ENCODE results near the gene ANKRD23.

Gene ANKRD23

DNA sequence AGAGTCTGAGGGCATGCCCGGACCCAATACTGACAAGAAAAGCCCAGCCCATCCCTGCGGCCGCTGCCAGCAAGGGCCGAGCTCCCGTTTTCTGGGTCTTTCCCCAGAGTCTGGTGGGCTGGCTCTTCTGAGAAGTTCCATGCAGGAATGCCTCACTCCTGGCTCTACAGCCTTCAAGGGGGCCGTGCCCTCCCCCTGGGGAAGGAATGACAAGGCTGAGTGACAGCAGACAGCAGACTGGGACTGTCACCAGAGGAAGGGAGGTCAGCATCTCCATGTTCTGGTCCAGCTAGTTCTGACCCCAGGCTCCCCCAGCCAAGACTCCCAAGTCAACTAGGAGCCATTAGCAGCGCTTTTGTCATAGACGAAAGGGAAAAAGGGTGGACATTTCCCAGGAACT, 39.1 kb upstream of the ANKRD23 start:
- peaks cover 48% of the 10 kb centered on the region for H3K4me1 Mint-ChIP-seq
- H3K36me3 Mint-ChIP-seq (ENCODE audit: low read depth): no peaks in the 10 kb centered on the region
- no peaks in the 10 kb centered on the region for H3K27me3 Mint-ChIP-seq (ENCODE audit: low read depth)
- TF ChIP-seq, protein P1, sequence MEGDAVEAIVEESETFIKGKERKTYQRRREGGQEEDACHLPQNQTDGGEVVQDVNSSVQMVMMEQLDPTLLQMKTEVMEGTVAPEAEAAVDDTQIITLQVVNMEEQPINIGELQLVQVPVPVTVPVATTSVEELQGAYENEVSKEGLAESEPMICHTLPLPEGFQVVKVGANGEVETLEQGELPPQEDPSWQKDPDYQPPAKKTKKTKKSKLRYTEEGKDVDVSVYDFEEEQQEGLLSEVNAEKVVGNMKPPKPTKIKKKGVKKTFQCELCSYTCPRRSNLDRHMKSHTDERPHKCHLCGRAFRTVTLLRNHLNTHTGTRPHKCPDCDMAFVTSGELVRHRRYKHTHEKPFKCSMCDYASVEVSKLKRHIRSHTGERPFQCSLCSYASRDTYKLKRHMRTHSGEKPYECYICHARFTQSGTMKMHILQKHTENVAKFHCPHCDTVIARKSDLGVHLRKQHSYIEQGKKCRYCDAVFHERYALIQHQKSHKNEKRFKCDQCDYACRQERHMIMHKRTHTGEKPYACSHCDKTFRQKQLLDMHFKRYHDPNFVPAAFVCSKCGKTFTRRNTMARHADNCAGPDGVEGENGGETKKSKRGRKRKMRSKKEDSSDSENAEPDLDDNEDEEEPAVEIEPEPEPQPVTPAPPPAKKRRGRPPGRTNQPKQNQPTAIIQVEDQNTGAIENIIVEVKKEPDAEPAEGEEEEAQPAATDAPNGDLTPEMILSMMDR (IDR thresholded peaks at IDR 0.05; ENCODE audit: unreplicated experiment in 3 of 3): no peak
- H3K4me3 Mint-ChIP-seq: no peak overlapping the region
- no peaks in the 10 kb centered on the region for H3K9me3 Mint-ChIP-seq
- peak overlapping the region in 1 of 3 experiments; percentile 56 for H3K27ac Mint-ChIP-seq

DNA sequence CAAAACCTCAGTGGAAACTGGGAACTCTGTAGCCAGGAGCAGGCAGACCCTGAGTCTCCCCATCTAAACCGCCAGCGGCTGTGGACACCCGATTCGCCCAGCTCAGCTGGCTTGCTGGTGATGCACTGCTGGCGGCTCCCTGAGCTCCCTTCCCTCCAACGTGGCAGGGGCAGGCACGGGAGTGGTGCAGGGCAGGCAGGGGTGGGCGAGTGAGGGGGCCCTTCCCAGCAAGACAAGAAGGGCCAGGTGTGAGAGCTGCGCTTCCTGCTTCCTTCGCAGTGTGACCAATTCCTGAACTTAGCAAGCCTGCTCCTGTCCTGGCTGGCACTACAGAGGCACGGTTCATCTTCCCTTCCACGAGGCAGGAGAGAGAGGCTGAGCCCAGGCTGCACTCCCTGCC, 38.4 kb upstream of the ANKRD23 start:
- Mint-ChIP-seq H3K9me3 (no peaks in the 10 kb centered on the region), H3K4me3 (no peak overlapping the region), H3K27me3 (ENCODE audit: low read depth) (no peaks in the 10 kb centered on the region), H3K27ac (peak overlapping the region in 1 of 3 experiments; percentile 85), H3K4me1 (peaks cover 44% of the 10 kb centered on the region), H3K36me3 (ENCODE audit: low read depth) (no peaks in the 10 kb centered on the region)
- TF ChIP-seq, protein P1 (IDR thresholded peaks at IDR 0.05; ENCODE audit: unreplicated experiment in 3 of 3): no peak

DNA sequence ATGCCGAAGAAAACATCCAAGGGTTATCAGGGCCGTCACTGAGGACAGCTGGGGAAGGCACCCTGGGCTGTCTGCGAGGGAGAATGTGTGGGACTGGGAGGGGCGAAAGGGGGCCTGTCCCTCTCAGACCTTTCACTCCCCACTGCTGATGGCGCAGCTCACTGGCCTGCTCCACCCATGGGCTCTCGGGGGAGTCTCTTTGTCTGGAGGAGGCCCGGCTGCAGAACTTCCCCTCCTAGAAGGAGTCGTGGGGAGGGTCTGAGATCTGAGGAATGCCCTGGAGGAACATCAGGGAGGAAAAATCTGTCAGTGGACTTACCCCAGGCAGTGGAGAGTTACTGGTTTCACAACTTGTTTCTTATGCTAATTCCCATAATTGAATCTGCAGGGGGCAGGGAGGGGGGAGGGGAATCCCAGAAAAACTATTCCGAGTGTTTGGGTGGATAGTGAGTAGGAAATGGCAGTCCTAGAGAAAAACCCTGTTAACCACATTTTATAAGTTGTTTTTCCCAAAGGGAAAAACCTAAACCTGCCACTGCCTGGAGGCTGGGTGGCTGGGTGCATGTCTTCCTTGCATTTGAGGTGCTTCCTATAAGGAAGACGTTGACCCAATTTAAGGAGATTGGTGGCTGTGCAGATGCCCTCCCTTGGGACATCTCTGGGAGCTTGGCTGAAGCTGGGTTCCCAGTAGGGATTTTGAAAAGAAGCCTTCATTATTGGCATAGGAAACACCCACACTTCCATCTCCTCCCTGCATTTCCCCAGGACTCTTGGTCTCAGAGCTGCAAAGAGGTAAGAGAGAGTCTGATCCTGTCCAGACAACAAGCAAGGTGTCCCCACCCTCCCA, 37.8 kb upstream of the ANKRD23 start:
- TF ChIP-seq, protein P1 (IDR thresholded peaks at IDR 0.05; ENCODE audit: unreplicated experiment in 3 of 3): no peak
- H3K27me3 Mint-ChIP-seq (ENCODE audit: low read depth): no peaks in the 10 kb centered on the region
- peak overlapping the region; percentile 74 to 87 (median 85) for H3K27ac Mint-ChIP-seq
- H3K4me3 Mint-ChIP-seq: no peak overlapping the region
- no peaks in the 10 kb centered on the region for H3K36me3 Mint-ChIP-seq (ENCODE audit: low read depth)
- H3K4me1 Mint-ChIP-seq: peaks cover 43% of the 10 kb centered on the region
- no peaks in the 10 kb centered on the region for H3K9me3 Mint-ChIP-seq

DNA sequence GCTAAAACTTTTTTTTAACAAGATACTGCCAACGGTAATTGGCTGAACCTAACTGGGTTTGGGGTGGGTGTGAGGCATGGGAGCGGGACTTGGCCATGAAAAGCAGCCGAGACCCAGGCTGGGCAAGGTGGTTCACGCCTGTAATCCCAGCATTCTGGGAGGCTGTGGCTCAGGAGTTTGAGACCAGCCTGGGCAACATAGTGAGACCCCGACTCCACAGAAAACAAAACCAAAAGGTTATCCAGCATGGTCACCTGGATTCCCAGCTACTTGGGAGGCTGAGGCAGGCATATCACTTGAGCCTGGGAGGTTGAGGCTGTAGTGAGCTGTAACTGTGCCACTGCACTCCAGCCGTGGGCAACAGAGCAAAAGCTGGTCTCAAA, 37.1 kb upstream of the ANKRD23 start:
- H3K27ac Mint-ChIP-seq: peak overlapping the region; percentile 74 to 87 (median 85)
- H3K36me3 Mint-ChIP-seq (ENCODE audit: low read depth): no peaks in the 10 kb centered on the region
- no peaks in the 10 kb centered on the region for H3K27me3 Mint-ChIP-seq (ENCODE audit: low read depth)
- peak overlapping the region in 1 of 3 experiments; percentile 9 for H3K4me3 Mint-ChIP-seq
- H3K9me3 Mint-ChIP-seq: no peaks in the 10 kb centered on the region
- H3K4me1 Mint-ChIP-seq: peaks cover 43% of the 10 kb centered on the region
- TF ChIP-seq, protein P1 (IDR thresholded peaks at IDR 0.05; ENCODE audit: unreplicated experiment in 3 of 3): no peak

DNA sequence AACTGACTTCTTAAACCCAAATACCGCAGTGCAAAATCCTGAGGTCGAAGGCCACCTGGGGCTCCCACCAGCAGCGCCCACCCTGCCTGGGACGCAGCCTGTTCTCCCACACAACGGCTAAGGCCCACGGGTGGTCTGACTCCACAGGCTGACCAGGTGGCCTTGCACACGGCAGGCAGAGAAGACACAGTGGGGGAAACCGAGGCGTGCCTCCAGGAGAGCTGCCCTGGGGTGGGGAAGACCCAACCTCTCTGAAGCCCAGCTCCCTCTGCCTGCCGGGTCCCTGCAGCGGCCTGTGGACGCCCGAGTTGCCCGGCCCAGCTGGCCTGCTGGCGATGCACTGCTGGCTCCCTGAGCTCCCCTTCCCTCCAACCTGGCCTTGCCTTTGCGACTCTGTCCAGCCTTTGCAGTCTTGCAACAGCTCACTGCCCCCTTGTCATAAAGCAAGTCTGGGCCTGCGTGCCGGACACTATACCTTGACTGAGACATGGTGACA, 35.8 kb upstream of the ANKRD23 start:
- H3K4me1 Mint-ChIP-seq: peaks cover 53% of the 10 kb centered on the region
- peak overlapping the region; percentile 76 to 81 (median 77) for H3K27ac Mint-ChIP-seq
- H3K36me3 Mint-ChIP-seq (ENCODE audit: low read depth): no peaks in the 10 kb centered on the region
- H3K9me3 Mint-ChIP-seq: no peaks in the 10 kb centered on the region
- no peak overlapping the region for H3K4me3 Mint-ChIP-seq
- no peaks in the 10 kb centered on the region for H3K27me3 Mint-ChIP-seq (ENCODE audit: low read depth)
- TF ChIP-seq, protein P1 (IDR thresholded peaks at IDR 0.05; ENCODE audit: unreplicated experiment in 3 of 3): no peak

Measured in nephron (organoid).